Chondrocyte (in vitro differentiated cells): ENCODE measurements around the gene DHCR7. TPM values are rescaled to one million over a fixed set of nuclear protein-coding genes. Genes with fewer than 3 reads are reported as not detected.
A peak's percentile ranks its signal among the peaks of the same experiment; 100 is the strongest.

Experiments used
- DNase-seq: peaks from one replicate; pipeline ENCODE4 v3.0.0; 2021; ENCODE audit warnings: mixed read lengths, low spot score
- H3K27ac Mint-ChIP-seq: one replicate; pipeline ENCODE4 v1.8.0; 2021; ENCODE audit warnings: mild to moderate bottlenecking, moderate library complexity, mixed read lengths; ENCODE audit not compliant: unreplicated experiment
- H3K27me3 Mint-ChIP-seq: 2 replicates; pipeline ENCODE4 v1.8.0; 2021; ENCODE audit warnings: low read depth, mixed read lengths
- H3K36me3 Mint-ChIP-seq: 2 replicates; pipeline ENCODE4 v1.8.0; 2021; ENCODE audit warnings: low read depth, mixed read lengths
- H3K4me1 Mint-ChIP-seq: 2 replicates; pipeline ENCODE4 v1.8.0; 2021; ENCODE audit warnings: low read depth, mild to moderate bottlenecking, mixed read lengths
- H3K4me3 Mint-ChIP-seq: one replicate; pipeline ENCODE4 v1.8.0; 2021; ENCODE audit warnings: mild to moderate bottlenecking, moderate library complexity, mixed read lengths; ENCODE audit not compliant: unreplicated experiment
- H3K9me3 Mint-ChIP-seq: 2 replicates; pipeline ENCODE4 v1.8.0; 2021; ENCODE audit warnings: low read depth, mixed read lengths
- total RNA-seq: library from RNA; stranded (reverse); gene quantifications from 3 replicates; pipeline ENCODE4 v1.2.1, GENCODE V29; 2021
- TF ChIP-seq, protein P1 (sequence below): fragments of 200-600 bp; sonication (generic); IDR thresholded peaks from 2 replicates; pipeline ENCODE4 v1.5.0; 2021; ENCODE audit warnings: antibody characterized with exemption, mild to moderate bottlenecking, moderate library complexity

The DHCR7 gene
- total RNA-seq, 1 donor from 2014 or later = 57.5 TPM

DNA sequence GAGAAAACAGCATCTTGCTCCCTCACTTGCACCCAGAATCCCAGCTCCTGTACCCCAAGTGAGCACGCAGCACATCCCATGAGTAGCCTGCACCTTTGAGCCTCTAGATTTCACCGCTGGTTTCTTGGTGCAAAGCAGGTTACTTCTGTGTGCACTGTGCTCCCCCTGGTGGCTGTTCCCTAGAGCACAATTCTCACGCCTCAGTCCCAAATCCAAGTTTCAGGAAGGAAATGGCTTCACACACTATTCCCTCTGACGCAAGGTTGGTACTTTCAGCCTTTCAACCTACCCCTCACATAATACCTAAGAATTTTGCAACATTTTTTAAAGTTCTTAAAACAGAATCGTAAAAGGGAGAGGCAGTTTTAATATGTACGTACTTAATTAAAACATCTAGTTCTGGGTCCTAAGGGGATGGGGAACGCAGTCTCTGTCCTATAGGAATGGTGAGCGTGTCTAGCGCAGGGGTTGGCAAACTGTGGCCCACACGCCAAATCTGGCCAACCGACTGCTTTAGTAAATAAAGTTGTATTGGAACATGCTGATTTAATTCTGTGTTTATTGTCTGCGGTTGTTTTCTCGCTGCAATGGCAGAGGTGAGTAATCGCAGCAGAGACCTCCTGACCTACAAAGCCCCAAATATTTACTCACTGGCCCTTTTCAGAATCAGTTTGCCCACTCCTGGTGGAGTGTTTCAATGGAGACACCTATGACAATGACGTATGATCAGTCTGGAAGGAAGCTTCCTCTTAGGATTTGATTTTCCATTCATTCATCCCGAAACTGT is 27.5 kb downstream of the DHCR7 start:
- no peak for DNase-seq

DNA sequence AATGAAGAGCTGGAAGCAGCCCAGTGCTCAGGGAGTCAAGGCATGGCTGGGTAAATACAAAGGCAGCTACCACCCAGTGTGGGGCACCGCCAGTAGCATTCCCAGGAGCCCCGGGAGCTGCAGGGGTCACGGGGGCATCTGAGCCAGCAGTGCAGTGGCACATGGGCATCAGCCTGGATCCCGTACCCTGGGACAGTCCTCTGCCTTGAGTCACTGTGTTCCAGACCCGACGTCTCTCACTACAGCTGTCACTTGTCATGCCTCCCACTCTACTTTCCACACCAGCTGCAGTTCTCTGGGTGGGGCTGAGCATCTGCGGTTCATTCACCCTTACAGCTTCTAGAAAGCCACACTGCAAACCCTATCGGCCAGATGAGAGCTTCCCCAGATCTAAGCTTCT is 29.6 kb downstream of the DHCR7 start:
- Mint-ChIP-seq H3K27ac (no peak overlapping the region), H3K9me3 (no peaks in the 10 kb centered on the region), H3K4me1 (no peaks in the 10 kb centered on the region), H3K27me3 (peaks cover 38% of the 10 kb centered on the region), H3K4me3 (no peak overlapping the region), H3K36me3 (no peaks in the 10 kb centered on the region)
- no peak for DNase-seq
- TF ChIP-seq, protein P1, sequence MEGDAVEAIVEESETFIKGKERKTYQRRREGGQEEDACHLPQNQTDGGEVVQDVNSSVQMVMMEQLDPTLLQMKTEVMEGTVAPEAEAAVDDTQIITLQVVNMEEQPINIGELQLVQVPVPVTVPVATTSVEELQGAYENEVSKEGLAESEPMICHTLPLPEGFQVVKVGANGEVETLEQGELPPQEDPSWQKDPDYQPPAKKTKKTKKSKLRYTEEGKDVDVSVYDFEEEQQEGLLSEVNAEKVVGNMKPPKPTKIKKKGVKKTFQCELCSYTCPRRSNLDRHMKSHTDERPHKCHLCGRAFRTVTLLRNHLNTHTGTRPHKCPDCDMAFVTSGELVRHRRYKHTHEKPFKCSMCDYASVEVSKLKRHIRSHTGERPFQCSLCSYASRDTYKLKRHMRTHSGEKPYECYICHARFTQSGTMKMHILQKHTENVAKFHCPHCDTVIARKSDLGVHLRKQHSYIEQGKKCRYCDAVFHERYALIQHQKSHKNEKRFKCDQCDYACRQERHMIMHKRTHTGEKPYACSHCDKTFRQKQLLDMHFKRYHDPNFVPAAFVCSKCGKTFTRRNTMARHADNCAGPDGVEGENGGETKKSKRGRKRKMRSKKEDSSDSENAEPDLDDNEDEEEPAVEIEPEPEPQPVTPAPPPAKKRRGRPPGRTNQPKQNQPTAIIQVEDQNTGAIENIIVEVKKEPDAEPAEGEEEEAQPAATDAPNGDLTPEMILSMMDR = no peak

More for the DNA sequence above, 27.5 kb downstream of the DHCR7 start:
- TF ChIP-seq, protein P1 = peak; percentile 79
- Mint-ChIP-seq H3K4me1 (no peaks in the 10 kb centered on the region), H3K27ac (no peak overlapping the region), H3K27me3 (peaks cover 27% of the 10 kb centered on the region), H3K4me3 (no peak overlapping the region), H3K9me3 (no peaks in the 10 kb centered on the region), H3K36me3 (no peaks in the 10 kb centered on the region)

DNA sequence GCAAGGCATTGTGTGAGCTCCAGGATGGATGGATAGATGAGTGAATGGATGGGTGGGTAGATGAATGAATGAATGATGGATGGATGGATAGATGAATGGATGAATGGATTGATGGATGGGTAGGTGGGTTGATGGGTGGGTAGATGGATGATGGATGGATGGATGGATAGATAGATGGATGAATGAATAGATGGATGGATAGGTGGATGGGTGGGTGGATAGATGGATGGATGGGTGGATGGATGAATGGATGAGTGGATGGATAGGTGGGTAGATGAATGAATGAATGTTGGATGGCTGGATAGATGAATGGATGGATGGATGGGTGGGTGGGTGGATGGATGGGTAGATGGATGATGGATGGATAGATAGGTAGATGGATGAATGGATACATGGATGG is 33.5 kb downstream of the DHCR7 start:
- Mint-ChIP-seq H3K4me3 (no peak overlapping the region), H3K36me3 (no peaks in the 10 kb centered on the region), H3K9me3 (peaks cover 8% of the 10 kb centered on the region), H3K27me3 (peaks cover 32% of the 10 kb centered on the region), H3K27ac (no peak overlapping the region), H3K4me1 (no peaks in the 10 kb centered on the region)
- no peak for DNase-seq
- TF ChIP-seq, protein P1 = no peak

DNA sequence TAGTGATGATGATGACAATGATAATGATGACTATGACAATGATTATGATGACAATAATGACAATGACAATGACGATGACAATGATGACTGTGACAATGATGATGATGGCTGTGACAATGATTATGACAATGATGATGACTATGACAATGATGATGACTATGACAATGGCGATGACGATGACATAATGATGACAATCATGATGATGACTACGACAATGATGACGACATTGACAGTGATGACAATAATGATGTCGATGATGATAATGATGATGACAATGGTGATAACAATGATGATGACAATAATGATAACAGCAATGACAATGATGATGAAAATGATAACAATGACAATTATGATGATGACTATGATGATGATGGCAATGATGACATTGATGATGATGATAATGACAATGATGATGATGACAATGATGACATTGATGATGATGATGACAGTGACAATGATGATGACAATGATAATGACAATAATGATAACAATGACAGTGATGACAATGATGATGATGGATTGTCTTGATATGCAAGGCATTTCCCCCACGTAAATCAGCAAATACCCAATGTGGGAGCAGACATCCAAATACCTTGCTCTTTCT is 37.7 kb downstream of the DHCR7 start:
- Mint-ChIP-seq H3K27ac (no peak overlapping the region), H3K27me3 (peaks cover 46% of the 10 kb centered on the region), H3K9me3 (peaks cover 8% of the 10 kb centered on the region), H3K4me3 (no peak overlapping the region), H3K36me3 (no peaks in the 10 kb centered on the region), H3K4me1 (no peaks in the 10 kb centered on the region)
- TF ChIP-seq, protein P1 = no peak
- DNase-seq = no peak

DNA sequence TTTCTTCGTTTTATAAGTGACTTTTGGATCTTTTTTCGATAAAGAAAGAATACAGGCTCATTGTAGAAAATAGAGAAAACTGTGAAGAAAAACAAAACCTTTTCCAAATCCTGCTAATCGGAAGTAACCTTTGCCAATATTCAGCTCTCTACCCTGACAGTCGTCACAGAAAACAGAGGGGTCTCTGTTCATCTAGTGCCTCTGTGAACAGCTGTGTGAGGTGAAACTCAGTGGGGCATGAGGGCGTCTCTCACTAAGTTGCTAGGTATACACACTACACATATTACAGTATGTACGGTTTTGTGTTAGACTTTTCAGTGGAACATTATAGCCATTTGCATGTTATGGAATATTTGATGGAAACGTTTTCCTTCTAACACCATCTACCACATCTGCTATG is 39.4 kb downstream of the DHCR7 start:
- Mint-ChIP-seq H3K27ac (no peak overlapping the region), H3K27me3 (peaks cover 35% of the 10 kb centered on the region), H3K4me3 (no peak overlapping the region), H3K4me1 (no peaks in the 10 kb centered on the region), H3K9me3 (peaks cover 8% of the 10 kb centered on the region), H3K36me3 (no peaks in the 10 kb centered on the region)
- TF ChIP-seq, protein P1 = no peak
- DNase-seq = no peak
